NCI-H524 (cell line): Measurements from ENCODE around the gene BSPH1.
"Not testable (repeated sequence)": the region's sequence is repeated elsewhere in the genome, so short reads cannot be mapped to it uniquely, and the experiment has no call there.

ENCODE experiments used
- DNase-seq, 2 experiments: peaks; one replicate each; lab custom pipeline; 2025; lab: John Stamatoyannopoulos, UW

The BSPH1 gene

GRCh38 chr19:47992070-47992469, at the start of gene BSPH1:
Gene BSPH1, minus strand, starts transcription at chr19:47992170. Its CDS starts 89 bp downstream, at chr19:47992081.
- DNase-seq = no peak

GRCh38 chr19:48036765-48037164, 44.8 kb upstream of the BSPH1 start:
- DNase-seq = no peak

- no peak for DNase-seq
These were observed 41.6 kb upstream of the BSPH1 start for GRCh38 chr19:48033604-48034003.

- DNase-seq = no peak
These were observed 38.1 kb upstream of the BSPH1 start for GRCh38 chr19:48030073-48030472.

- DNase-seq = no peak
These were observed 37.5 kb upstream of the BSPH1 start for GRCh38 chr19:48029431-48029830.

GRCh38 chr19:48025480-48025879, 33.5 kb upstream of the BSPH1 start:
- DNase-seq = no peak

GRCh38 chr19:48023518-48023917, 31.5 kb upstream of the BSPH1 start:
- DNase-seq = no peak

GRCh38 chr19:48023011-48023410, 31.0 kb upstream of the BSPH1 start:
- no peak for DNase-seq

- DNase-seq = no peak
These were observed 28.7 kb upstream of the BSPH1 start for GRCh38 chr19:48020686-48021085.

- DNase-seq = no peak
These were observed 19.2 kb upstream of the BSPH1 start for GRCh38 chr19:48010932-48011758.

- no peak for DNase-seq
These were observed 14.8 kb upstream of the BSPH1 start for GRCh38 chr19:48006762-48007161.

GRCh38 chr19:48004236-48004635, 12.3 kb upstream of the BSPH1 start:
- no peak for DNase-seq

- no peak for DNase-seq
These were observed 8.9 kb upstream of the BSPH1 start for GRCh38 chr19:48000846-48001245.

GRCh38 chr19:47998800-47999199, 6.8 kb upstream of the BSPH1 start:
- no peak for DNase-seq

GRCh38 chr19:47996230-47996727, 4.3 kb upstream of the BSPH1 start:
- DNase-seq = no peak

- DNase-seq = no peak
These were observed 2.3 kb upstream of the BSPH1 start, which contains the start of gene ELSPBP1 for GRCh38 chr19:47994209-47994802. Gene ELSPBP1, plus strand, starts transcription at chr19:47994632. Its CDS starts 14,036 bp downstream, at chr19:48008668.

GRCh38 chr19:47991191-47991808, 670 bp downstream of the BSPH1 start:
- DNase-seq = no peak

GRCh38 chr19:47973529-47973928, 18.4 kb downstream of the BSPH1 start:
- no peak for DNase-seq

GRCh38 chr19:47955936-47956335, 36.0 kb downstream of the BSPH1 start:
- DNase-seq = not testable (repeated sequence)

GRCh38 chr19:47952132-47952531, 39.8 kb downstream of the BSPH1 start:
- not testable (repeated sequence) for DNase-seq

- DNase-seq = not testable (repeated sequence)
These were observed 42.0 kb downstream of the BSPH1 start for GRCh38 chr19:47949852-47950521.

- DNase-seq = not testable (repeated sequence)
These were observed 63.4 kb downstream of the BSPH1 start for GRCh38 chr19:47928581-47928980.
